GM12878 (cell line): ENCODE results near the gene KCNQ1OT1.

Source experiments
- CTCF ChIP-seq, 3 experiments: IDR thresholded peaks in 2 of 3; conservative IDR thresholded peaks in 1 of 3; 2 replicates each; pipeline ENCODE4 v1.5.1; 2011; ENCODE audit warnings: low read depth in 3 of 3, low read length in 3 of 3, mild to moderate bottlenecking in 3 of 3, control low read depth in 2 of 3, moderate library complexity in 2 of 3, inconsistent platforms in 1 of 3, mixed read lengths in 1 of 3; ENCODE audit not compliant: control insufficient read depth in 2 of 3, insufficient read depth in 1 of 3; ENCODE audit errors: extremely low read depth in 1 of 3
- ESRRA ChIP-seq: IDR thresholded peaks from 2 replicates; pipeline ENCODE4 v1.6.1; 2012; ENCODE audit warnings: mild to moderate bottlenecking, low read length, improper control_type of control experiment
- EZH2 ChIP-seq: IDR thresholded peaks from 2 replicates; pipeline ENCODE4 v1.6.1; 2012; ENCODE audit warnings: low read depth, mild to moderate bottlenecking, control low read depth, inconsistent platforms, low read length, borderline replicate concordance; ENCODE audit not compliant: control insufficient read depth
- GATAD2B ChIP-seq: fragments of 450-650 bp; conservative IDR thresholded peaks from 2 replicates; pipeline ENCODE4 v1.6.1; 2017; ENCODE audit warnings: low read depth, mild to moderate bottlenecking, moderate library complexity
- POLR2AphosphoS5 ChIP-seq: IDR thresholded peaks from 2 replicates; pipeline ENCODE4 v1.6.1; 2011; ENCODE audit warnings: mild to moderate bottlenecking, low read length, inconsistent platforms
- SUZ12 ChIP-seq: fragments of 200-600 bp; sonication (generic); IDR thresholded peaks from one replicate; pipeline ENCODE4 v1.6.1; 2018; ENCODE audit warnings: antibody characterized with exemption, mild to moderate bottlenecking; ENCODE audit not compliant: unreplicated experiment
- ZSCAN29 ChIP-seq: fragments of 450-650 bp; IDR thresholded peaks from 2 replicates; pipeline ENCODE4 v1.6.1; 2017; ENCODE audit warnings: mild to moderate bottlenecking, moderate library complexity
- TF ChIP-seq, protein P1 (sequence below): IDR thresholded peaks from 2 replicates; pipeline ENCODE4 v1.6.1; 2012; ENCODE audit warnings: low read depth, low read length, improper control_type of control experiment
- TF ChIP-seq, protein P2 (sequence below): IDR thresholded peaks from 2 replicates; pipeline ENCODE4 v1.6.1; 2012; ENCODE audit warnings: low read depth, low read length, improper control_type of control experiment

DNA sequence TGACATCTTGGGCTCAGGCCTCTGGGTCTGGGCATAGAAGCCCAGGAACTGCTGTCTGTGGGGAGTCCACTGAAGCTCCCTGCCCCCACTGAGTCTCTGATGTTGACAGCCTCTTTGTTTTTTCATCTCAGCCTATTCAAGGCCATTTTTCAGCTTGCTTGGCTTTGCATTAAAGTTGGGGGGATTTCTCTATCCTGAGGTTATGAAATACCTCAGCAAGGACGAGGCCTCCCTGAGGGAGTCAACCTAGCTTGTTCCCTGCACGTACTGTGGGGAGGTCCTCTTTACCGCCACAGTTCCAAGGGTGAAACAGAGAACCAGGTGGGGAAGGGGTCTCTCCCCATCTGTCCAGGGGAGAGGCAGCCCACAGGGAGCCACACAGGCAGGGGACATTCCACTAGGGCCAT, 8.4 kb downstream of the KCNQ1OT1 start:
- no peak for TF ChIP-seq SUZ12
- TF ChIP-seq GATAD2B, result no peak
- TF ChIP-seq POLR2AphosphoS5, result no peak
- no peak for TF ChIP-seq ESRRA
- TF ChIP-seq, protein P1, sequence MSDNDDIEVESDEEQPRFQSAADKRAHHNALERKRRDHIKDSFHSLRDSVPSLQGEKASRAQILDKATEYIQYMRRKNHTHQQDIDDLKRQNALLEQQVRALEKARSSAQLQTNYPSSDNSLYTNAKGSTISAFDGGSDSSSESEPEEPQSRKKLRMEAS, result no peak
- TF ChIP-seq CTCF (IDR thresholded peaks at IDR 0.05 in 2 of 3, conservative IDR thresholded peaks at IDR 0.05 in 1 of 3; ENCODE audit: control insufficient read depth in 2 of 3, extremely low read depth in 1 of 3, insufficient read depth in 1 of 3, low read depth in 3 of 3, low read length in 3 of 3), result no peak
- TF ChIP-seq EZH2, result no peak
- no peak for TF ChIP-seq ZSCAN29
- TF ChIP-seq, protein P2, sequence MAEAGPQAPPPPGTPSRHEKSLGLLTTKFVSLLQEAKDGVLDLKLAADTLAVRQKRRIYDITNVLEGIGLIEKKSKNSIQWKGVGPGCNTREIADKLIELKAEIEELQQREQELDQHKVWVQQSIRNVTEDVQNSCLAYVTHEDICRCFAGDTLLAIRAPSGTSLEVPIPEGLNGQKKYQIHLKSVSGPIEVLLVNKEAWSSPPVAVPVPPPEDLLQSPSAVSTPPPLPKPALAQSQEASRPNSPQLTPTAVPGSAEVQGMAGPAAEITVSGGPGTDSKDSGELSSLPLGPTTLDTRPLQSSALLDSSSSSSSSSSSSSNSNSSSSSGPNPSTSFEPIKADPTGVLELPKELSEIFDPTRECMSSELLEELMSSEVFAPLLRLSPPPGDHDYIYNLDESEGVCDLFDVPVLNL, result no peak
